Activated CD8-positive, alpha-beta memory T cell treated with anti-CD3 and anti-CD28 coated beads for 36 hours (primary cell): ENCODE data around the gene IQGAP1. TPM values are rescaled to one million over a fixed set of nuclear protein-coding genes. Genes with fewer than 3 reads are reported as not detected.
"Not testable (repeated sequence)": the region's sequence is repeated elsewhere in the genome, so short reads cannot be mapped to it uniquely, and the experiment has no call there.

Source experiments
- CTCF ChIA-PET: fragments of 350-600 bp; sonication (Branson Sonifier 250); formaldehyde crosslinking; loops from one replicate; lab custom pipeline; 2021; ENCODE audit warnings: antibody characterized with exemption; lab: Charles Lee
- POLR2A ChIA-PET: fragments of 350-600 bp; sonication (Branson Sonifier 250); formaldehyde crosslinking; loops from one replicate; lab custom pipeline; 2021; ENCODE audit warnings: antibody characterized with exemption; lab: Charles Lee
- total RNA-seq, 2 experiments: library from RNA; stranded (reverse); gene quantifications; one replicate each; pipeline ENCODE4 v1.2.3, GENCODE V29; 2021

The IQGAP1 gene
- total RNA-seq, 2 experiments from 2014 or later, result 160 to 162 TPM

- POLR2A ChIA-PET, result interaction anchor here (0.6 kb wide), 1 partner anchor 136 kb away, joined by 7 read pairs; no protein-coding TSS in a partner anchor
- CTCF ChIA-PET, result interaction anchor here (0.7 to 1.4 kb wide), 3 partner anchors 13 to 82 kb away, joined by 3 to 4 read pairs (median 3); no protein-coding TSS in a partner anchor
Measured at GRCh38 chr15:90402223-90402622, 14.2 kb downstream of the IQGAP1 start.

- POLR2A ChIA-PET, result no interaction called here
- CTCF ChIA-PET, result no interaction called here
Measured at GRCh38 chr15:90402767-90403166, 14.7 kb downstream of the IQGAP1 start.

- CTCF ChIA-PET, result no interaction called here
- POLR2A ChIA-PET, result interaction anchor here (0.5 kb wide), 1 partner anchor 21 kb away, joined by 7 read pairs; no protein-coding TSS in a partner anchor
Measured at GRCh38 chr15:90405055-90405607, 17.1 kb downstream of the IQGAP1 start.

GRCh38 chr15:90407336-90407735 lies 19.3 kb downstream of the IQGAP1 start:
- ChIA-PET POLR2A (interaction anchor here (0.7 to 1.8 kb wide), 2 partner anchors 12 to 19 kb away, joined by 3 to 6 read pairs; partner anchors contain the start of gene IQGAP1), CTCF (interaction anchor here (1.0 to 1.2 kb wide), 2 partner anchors 12 to 83 kb away, joined by 4 to 5 read pairs; no protein-coding TSS in a partner anchor)

- CTCF ChIA-PET, result interaction anchor here (1.0 to 1.2 kb wide), 2 partner anchors 11 to 82 kb away, joined by 4 to 5 read pairs; no protein-coding TSS in a partner anchor
Measured at GRCh38 chr15:90407871-90408317, 19.9 kb downstream of the IQGAP1 start.

GRCh38 chr15:90408657-90409056 lies 20.6 kb downstream of the IQGAP1 start:
- POLR2A ChIA-PET, result interaction anchor here (0.9 to 1.8 kb wide), 2 partner anchors 20 to 32 kb away, joined by 4 to 6 read pairs; partner anchors contain the start of gene IQGAP1

More at GRCh38 chr15:90407871-90408317, 19.9 kb downstream of the IQGAP1 start:
- POLR2A ChIA-PET, result interaction anchor here (0.6 to 1.8 kb wide), 4 partner anchors 12 to 31 kb away, joined by 3 to 9 read pairs (median 5); partner anchors contain the start of gene IQGAP1

GRCh38 chr15:90409587-90409986 lies 21.5 kb downstream of the IQGAP1 start:
- CTCF ChIA-PET, POLR2A ChIA-PET: not testable (repeated sequence)

More at GRCh38 chr15:90408657-90409056, 20.6 kb downstream of the IQGAP1 start:
- CTCF ChIA-PET, result interaction anchor here (1.2 kb wide), 1 partner anchor 11 kb away, joined by 5 read pairs; no protein-coding TSS in a partner anchor

GRCh38 chr15:90410316-90410715 lies 22.3 kb downstream of the IQGAP1 start:
- POLR2A ChIA-PET, CTCF ChIA-PET: not testable (repeated sequence)

GRCh38 chr15:90411176-90411575 lies 23.1 kb downstream of the IQGAP1 start:
- POLR2A ChIA-PET, result no interaction called here

GRCh38 chr15:90412356-90413194 lies 24.5 kb downstream of the IQGAP1 start:
- POLR2A ChIA-PET, result no interaction called here
- CTCF ChIA-PET, result no interaction called here

More at GRCh38 chr15:90411176-90411575, 23.1 kb downstream of the IQGAP1 start:
- CTCF ChIA-PET, result no interaction called here

GRCh38 chr15:90413411-90414379 lies 25.7 kb downstream of the IQGAP1 start:
- POLR2A ChIA-PET, result interaction anchor here (1.1 kb wide), 1 partner anchor 25 kb away, joined by 3 read pairs; the partner anchor contains the start of gene IQGAP1
- CTCF ChIA-PET, result interaction anchor here (1.2 kb wide), 1 partner anchor 54 kb away, joined by 3 read pairs; no protein-coding TSS in a partner anchor

- CTCF ChIA-PET, result interaction anchor here (1.2 kb wide), 1 partner anchor 55 kb away, joined by 3 read pairs; no protein-coding TSS in a partner anchor
- POLR2A ChIA-PET, result no interaction called here
Measured at GRCh38 chr15:90414408-90415028, 26.5 kb downstream of the IQGAP1 start.

GRCh38 chr15:90416052-90416451 lies 28.0 kb downstream of the IQGAP1 start:
- POLR2A ChIA-PET, CTCF ChIA-PET: not testable (repeated sequence)

- ChIA-PET POLR2A (interaction anchor here (0.6 to 1.4 kb wide), 2 partner anchors 27 to 220 kb away, joined by 3 to 4 read pairs; no protein-coding TSS in a partner anchor), CTCF (interaction anchor here (1.2 to 1.8 kb wide), 2 partner anchors 11 to 17 kb away, joined by 3 to 5 read pairs; no protein-coding TSS in a partner anchor)
Measured at GRCh38 chr15:90418627-90419026, 30.6 kb downstream of the IQGAP1 start.

- ChIA-PET POLR2A (interaction anchor here (0.6 to 1.4 kb wide), 3 partner anchors 12 to 112 kb away, joined by 3 to 4 read pairs (median 3); no protein-coding TSS in a partner anchor), CTCF (interaction anchor here (1.2 to 1.8 kb wide), 2 partner anchors 11 to 17 kb away, joined by 3 to 5 read pairs; no protein-coding TSS in a partner anchor)
Measured at GRCh38 chr15:90419206-90419605, 31.2 kb downstream of the IQGAP1 start.

- POLR2A ChIA-PET, result interaction anchor here (0.6 to 1.4 kb wide), 4 partner anchors 12 to 111 kb away, joined by 3 to 8 read pairs (median 4); partner anchors contain the start of gene IQGAP1
- CTCF ChIA-PET, result interaction anchor here (1.2 to 1.8 kb wide), 2 partner anchors 12 to 18 kb away, joined by 3 to 5 read pairs; no protein-coding TSS in a partner anchor
Measured at GRCh38 chr15:90419738-90420406, 31.8 kb downstream of the IQGAP1 start.
